T-helper 17 cell (primary cell): ENCODE measurements around the gene PPIE. TPM values are rescaled to one million over a fixed set of nuclear protein-coding genes. Genes with fewer than 3 reads are reported as not detected.
"Not testable (repeated sequence)": the region's sequence is repeated elsewhere in the genome, so short reads cannot be mapped to it uniquely, and the experiment has no call there.

Source experiments
- ATAC-seq: fragments of 150-1000 bp; cut with Tn5 transposase; 2 replicates; pipeline ENCODE4 v1.10.0; 2021; ENCODE audit warnings: mild to moderate bottlenecking, moderate library complexity
- DNase-seq, 3 donors: peaks; one replicate each; pipeline versions ENCODE4 v3.0.0 to v3.0.0-alpha.2; 2020 to 2021
- H3K9me3 ChIP-seq: one replicate; pipeline ENCODE4 v1.7.0; 2013; ENCODE audit warnings: low read length, mild to moderate bottlenecking; ENCODE audit not compliant: control insufficient read depth, poor library complexity, severe bottlenecking
- H3K27ac Mint-ChIP-seq: one replicate; pipeline ENCODE4 v1.8.0; 2022; ENCODE audit warnings: mild to moderate bottlenecking, moderate library complexity, mixed read lengths
- H3K27me3 Mint-ChIP-seq: one replicate; pipeline ENCODE4 v1.8.0; 2022; ENCODE audit warnings: mixed read lengths
- H3K36me3 Mint-ChIP-seq: one replicate; pipeline ENCODE4 v1.8.0; 2022; ENCODE audit warnings: low read depth, mixed read lengths
- H3K4me1 Mint-ChIP-seq: one replicate; pipeline ENCODE4 v1.8.0; 2022; ENCODE audit warnings: mild to moderate bottlenecking, mixed read lengths
- H3K4me3 Mint-ChIP-seq: one replicate; pipeline ENCODE4 v1.8.0; 2022; ENCODE audit warnings: mild to moderate bottlenecking, moderate library complexity, mixed read lengths
- total RNA-seq, 4 donors: library from RNA in 2 of 4; stranded (reverse) in 2 of 4; gene quantifications; one replicate each; pipeline ENCODE4 v1.2.3 and lab custom pipeline; 2022 to 2026

Gene PPIE
- total RNA-seq, 2 donors from 2014 or later, result 44.8 to 57.5 TPM

DNA sequence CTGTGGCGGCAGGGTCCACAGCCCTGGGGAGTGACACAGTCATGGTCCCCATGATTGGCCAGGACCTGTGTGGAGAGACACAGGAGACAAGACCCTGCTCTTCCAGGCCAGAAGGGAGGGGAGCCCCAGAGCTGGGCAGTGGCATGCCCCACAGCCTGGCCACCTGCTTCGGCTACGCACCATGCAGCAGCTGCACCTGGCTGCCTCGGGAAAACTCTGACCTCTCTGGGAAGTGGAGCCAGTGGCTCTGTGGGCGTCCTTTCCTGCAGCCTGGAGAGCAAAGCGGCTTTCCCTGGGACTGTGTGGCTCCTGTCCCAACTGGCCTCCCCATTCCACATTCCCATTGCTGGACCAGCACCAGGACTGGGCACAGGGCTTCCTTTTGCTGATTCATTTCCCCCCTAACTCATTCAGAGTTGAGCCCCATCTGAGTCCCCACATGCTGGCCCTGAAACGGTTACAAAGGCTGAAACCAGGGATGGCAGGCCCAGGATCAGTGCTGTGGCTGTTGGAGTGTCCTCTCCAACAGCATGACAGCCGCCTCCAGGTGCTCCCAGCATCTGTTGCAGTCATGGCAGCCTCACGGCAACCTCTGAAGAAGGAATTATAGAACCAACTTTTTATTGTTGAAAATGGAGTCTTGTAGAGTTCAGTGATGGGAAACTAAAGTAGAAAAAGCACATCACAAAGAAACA, 17.4 kb downstream of the PPIE start:
- Mint-ChIP-seq H3K27me3 (no peaks in the 10 kb centered on the region), H3K4me1 (peaks cover 7% of the 10 kb centered on the region), H3K27ac (no peak overlapping the region), H3K4me3 (no peak overlapping the region), H3K36me3 (peaks cover 7% of the 10 kb centered on the region)
- DNase-seq (no peak), ATAC-seq (no peak)
- no peaks in the 10 kb centered on the region for H3K9me3 ChIP-seq

DNA sequence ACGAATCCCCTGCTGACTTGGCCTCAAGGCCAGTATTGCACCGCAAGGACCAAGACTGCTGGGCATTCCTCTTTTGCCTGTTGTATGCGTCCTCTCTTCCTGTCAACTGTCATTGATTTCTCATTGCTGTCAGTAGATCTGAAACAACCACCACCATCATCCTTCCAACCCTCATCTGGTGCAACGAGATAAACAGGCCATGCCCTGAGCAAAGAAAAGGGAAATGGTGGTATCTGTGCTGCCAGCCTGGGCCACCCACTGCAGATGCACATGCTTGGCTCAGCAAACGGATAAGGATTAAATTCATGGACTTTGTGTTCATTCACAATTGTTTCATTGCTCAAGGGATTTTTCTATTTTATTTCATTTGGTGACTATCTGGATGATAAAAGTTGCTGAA, 18.8 kb downstream of the PPIE start:
- peaks cover 7% of the 10 kb centered on the region for H3K36me3 Mint-ChIP-seq
- ATAC-seq, result no peak
- H3K27ac Mint-ChIP-seq, result peak overlapping the region; percentile 29

DNA sequence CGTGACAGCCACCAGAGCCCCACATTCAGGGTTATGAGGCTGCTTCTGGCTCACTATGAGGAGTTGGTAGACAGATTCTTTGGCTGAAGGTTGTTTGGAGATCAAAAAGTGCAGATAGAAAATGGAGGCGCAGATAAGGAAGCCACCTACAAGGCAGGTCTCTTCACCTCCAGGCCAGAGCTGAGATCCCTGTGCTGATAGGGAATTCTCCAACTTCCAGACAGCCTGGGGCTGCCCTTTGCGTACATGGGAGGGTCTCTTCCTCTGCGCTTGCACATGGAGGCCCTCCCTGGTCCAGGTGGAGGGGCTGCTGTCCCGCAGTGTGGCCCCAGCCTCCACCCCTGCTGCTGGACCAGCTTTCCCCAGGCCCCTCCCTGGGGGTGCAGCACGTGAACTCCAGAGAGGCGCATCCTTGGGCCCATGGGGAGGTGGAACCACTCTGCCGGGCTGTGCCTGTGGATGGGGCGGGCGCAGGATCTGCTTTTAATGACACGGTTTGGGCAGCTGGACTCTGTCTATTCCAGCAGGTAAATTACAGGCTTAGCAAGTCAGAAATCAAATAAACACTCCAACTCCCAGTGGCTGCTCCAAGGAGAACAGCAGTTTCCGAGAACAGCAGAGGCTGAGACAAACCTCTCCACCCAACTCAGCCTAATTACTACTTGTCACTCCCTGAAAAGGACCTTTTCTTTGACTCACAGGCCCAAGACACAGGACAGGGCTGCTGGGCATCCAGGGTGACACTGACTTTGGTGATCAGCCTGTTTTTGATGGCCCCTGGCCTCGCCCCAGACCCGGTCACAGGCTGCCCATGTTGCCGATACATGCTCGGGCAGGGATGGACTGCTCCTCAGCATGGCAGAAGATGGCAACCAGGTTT, 20.1 kb downstream of the PPIE start:
- peaks cover 7% of the 10 kb centered on the region for H3K36me3 Mint-ChIP-seq
- no peak overlapping the region for H3K4me3 Mint-ChIP-seq
- peaks cover 3% of the 10 kb centered on the region for H3K4me1 Mint-ChIP-seq
- H3K27me3 Mint-ChIP-seq, result no peaks in the 10 kb centered on the region
- no peak overlapping the region for H3K27ac Mint-ChIP-seq
- no peaks in the 10 kb centered on the region for H3K9me3 ChIP-seq
- ATAC-seq (no peak), DNase-seq (no peak)

More for the DNA sequence above, 18.8 kb downstream of the PPIE start:
- Mint-ChIP-seq H3K4me3 (no peak overlapping the region), H3K27me3 (no peaks in the 10 kb centered on the region), H3K4me1 (peaks cover 3% of the 10 kb centered on the region)
- no peaks in the 10 kb centered on the region for H3K9me3 ChIP-seq
- no peak for DNase-seq

DNA sequence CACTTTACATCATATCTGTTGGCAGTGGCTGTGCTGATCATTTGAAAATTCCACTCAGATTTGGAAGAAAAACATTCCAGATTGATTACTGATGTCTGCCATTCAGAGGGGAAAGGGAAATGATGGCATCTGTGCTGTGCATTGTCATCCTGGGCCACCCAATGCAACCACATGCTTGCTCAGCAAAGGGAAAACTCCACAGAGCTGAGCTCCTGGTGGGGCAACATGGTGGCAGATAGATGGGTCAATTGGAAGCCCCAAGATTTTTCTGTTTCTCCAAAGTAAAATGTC, 20.7 kb downstream of the PPIE start:
- ATAC-seq (no peak), DNase-seq (no peak)
- peaks cover 7% of the 10 kb centered on the region for H3K36me3 Mint-ChIP-seq
- no peaks in the 10 kb centered on the region for H3K9me3 ChIP-seq
- no peak overlapping the region for H3K4me3 Mint-ChIP-seq
- H3K27me3 Mint-ChIP-seq, result no peaks in the 10 kb centered on the region
- no peak overlapping the region for H3K27ac Mint-ChIP-seq
- peaks cover 3% of the 10 kb centered on the region for H3K4me1 Mint-ChIP-seq

DNA sequence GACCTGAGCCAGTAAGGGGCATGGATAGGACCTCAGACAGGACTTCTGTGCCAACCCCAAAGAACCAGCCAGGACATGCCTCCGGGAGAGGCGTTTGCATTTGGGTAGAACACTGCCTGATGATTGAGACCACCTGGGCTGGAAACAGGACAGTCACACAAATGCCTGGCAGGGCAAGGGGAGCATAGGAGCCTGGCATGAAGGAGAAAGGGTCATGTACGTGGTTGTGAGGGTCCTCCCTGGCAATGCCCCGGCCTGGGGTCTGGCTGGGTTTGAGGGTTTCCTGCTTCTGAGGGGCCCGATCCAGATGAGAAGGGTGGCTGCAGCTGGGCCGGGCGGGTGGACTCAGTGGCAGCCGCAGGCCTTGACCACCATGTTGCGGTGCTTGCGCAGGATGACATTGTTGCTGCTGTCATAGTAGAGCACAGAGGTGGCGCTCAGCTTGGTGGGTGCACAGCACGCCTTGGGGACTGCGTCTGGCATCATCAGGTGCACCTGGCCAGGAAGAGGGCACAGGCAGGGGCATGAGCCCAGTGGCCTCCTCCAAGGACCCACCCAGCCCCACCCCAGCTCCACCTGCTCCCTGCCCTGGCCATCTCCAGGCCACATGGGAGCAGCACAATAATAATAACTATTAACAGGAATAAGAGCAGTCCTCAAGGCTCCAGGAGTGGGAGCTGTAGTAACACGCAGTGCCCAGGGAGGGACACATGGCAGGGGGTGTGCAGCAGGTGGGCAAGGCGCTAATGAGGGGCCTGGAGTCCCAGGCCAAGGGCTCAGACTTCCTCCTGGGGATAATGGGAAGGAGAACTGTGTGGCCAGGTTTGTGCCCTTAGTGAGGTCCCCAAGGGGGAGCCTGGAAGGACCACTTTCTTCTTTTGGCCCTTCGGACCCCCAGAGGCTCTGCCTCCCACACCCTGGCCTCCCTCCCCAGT, 21.7 kb downstream of the PPIE start:
- no peak for ATAC-seq
- no peak for DNase-seq
- peaks cover 3% of the 10 kb centered on the region for H3K4me1 Mint-ChIP-seq
- no peaks in the 10 kb centered on the region for H3K27me3 Mint-ChIP-seq
- H3K27ac Mint-ChIP-seq, result no peak overlapping the region
- peaks cover 7% of the 10 kb centered on the region for H3K36me3 Mint-ChIP-seq
- no peak overlapping the region for H3K4me3 Mint-ChIP-seq
- H3K9me3 ChIP-seq, result no peaks in the 10 kb centered on the region

DNA sequence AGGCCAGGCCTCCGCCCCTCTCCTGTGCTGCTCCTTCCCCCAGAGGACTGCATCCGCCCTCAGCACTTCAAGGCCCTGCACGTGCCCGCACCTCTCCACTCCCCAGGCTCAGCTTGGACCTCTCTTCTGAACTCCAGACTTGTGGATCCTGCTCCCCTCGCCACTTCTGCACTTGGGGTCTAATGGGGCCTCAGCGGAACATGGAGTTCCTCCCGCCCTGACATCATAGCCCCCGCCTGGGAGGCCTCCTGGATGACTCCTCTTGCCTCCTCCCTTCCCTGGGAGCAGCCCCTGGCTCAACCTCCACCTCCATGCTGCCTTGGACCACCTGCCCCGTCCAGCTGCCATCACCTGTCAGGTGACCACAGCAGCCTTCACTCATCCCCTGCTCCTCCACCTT, 22.3 kb downstream of the PPIE start:
- no peak for DNase-seq
- Mint-ChIP-seq H3K36me3 (peaks cover 7% of the 10 kb centered on the region), H3K27ac (no peak overlapping the region), H3K4me3 (no peak overlapping the region), H3K4me1 (peaks cover 3% of the 10 kb centered on the region), H3K27me3 (no peaks in the 10 kb centered on the region)
- H3K9me3 ChIP-seq, result no peaks in the 10 kb centered on the region
- no peak for ATAC-seq

DNA sequence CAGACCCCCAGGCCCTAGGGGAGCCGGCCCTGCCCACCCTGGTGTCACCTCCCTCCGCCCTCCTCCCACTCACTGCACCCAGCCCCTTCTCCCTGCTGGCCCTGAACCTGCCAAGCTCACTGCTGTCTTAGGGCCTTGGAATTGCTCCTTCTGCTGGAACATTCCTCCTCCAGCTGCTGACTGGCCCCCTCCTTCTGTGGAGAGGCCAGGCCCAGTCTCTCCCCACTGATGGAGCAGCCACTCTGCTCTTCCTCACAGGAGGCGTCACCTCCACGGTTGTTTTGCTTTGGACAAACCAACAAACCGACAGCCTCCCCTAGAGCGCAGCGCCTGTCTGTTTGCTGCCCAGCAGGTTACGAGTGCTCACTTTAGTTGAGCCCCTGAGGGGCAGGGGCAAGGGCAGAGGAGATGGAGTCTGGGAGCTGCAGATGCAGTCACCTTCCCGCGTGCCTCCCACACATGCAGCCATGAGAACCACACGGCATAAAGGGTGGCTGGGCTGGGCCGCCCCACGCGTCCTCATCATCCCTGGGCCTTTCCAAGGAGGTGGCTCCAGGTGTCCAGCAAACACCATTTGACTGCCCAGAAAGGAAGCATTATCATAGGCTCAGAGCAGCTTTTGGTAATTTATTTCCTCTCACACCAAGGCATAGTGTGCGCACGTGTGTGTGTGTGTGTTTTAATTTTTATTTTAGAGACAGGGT, 23.0 kb downstream of the PPIE start:
- ATAC-seq (no peak), DNase-seq (no peak)
- no peaks in the 10 kb centered on the region for H3K9me3 ChIP-seq
- Mint-ChIP-seq H3K4me1 (peaks cover 3% of the 10 kb centered on the region), H3K4me3 (no peak overlapping the region), H3K27me3 (no peaks in the 10 kb centered on the region), H3K27ac (no peak overlapping the region), H3K36me3 (peaks cover 7% of the 10 kb centered on the region)

DNA sequence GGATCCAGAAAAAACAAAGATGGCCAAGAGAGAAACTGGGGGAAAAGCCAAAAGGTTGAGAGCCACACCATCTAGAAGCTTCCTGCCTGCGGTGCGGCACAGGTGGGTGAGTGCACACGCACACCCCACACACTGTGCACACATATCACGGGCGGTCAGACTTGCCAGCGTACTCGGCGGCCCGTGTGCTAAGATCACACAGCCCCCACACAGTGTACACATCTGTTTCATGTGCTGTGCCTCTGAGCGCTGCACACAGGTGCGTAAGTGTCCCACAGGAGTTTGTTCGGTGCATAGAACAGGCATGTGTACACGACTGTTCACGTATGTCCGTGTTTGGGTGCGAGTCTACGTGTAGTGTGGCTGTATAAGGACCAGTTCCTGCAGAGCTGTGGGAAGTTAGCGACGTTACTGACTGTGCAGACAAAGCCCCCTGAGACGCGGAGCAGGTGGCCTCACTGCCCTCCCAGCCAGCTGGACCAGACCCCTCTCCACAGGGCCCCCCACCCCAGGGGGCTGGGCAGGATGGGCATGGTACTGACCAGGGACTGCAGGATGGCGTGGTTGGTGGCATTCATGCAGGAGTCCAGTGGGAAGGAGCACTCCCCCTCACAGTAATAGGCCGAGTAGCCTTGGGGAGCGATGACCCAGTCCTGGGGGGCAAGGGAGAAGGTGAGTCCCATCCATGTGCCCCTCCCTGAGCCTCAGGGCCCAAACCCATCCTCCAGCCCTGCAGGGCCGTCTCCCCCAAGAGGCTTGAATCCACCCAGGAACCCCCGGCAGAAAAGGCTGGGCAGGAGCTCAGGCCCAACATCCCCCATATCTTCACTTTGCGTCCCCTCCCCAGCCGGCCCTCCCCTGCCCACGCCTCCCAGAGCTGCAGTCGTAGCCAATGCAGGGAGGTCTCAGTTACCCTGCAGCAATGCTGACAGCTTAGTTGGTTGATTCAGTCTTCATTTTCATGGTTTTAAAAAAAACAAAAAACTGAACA, 24.2 kb downstream of the PPIE start:
- no peak overlapping the region for H3K4me3 Mint-ChIP-seq
- ATAC-seq, result no peak
- no peaks in the 10 kb centered on the region for H3K9me3 ChIP-seq
- no peak for DNase-seq
- no peaks in the 10 kb centered on the region for H3K27me3 Mint-ChIP-seq
- H3K27ac Mint-ChIP-seq, result no peak overlapping the region
- no peaks in the 10 kb centered on the region for H3K4me1 Mint-ChIP-seq
- peaks cover 3% of the 10 kb centered on the region for H3K36me3 Mint-ChIP-seq

DNA sequence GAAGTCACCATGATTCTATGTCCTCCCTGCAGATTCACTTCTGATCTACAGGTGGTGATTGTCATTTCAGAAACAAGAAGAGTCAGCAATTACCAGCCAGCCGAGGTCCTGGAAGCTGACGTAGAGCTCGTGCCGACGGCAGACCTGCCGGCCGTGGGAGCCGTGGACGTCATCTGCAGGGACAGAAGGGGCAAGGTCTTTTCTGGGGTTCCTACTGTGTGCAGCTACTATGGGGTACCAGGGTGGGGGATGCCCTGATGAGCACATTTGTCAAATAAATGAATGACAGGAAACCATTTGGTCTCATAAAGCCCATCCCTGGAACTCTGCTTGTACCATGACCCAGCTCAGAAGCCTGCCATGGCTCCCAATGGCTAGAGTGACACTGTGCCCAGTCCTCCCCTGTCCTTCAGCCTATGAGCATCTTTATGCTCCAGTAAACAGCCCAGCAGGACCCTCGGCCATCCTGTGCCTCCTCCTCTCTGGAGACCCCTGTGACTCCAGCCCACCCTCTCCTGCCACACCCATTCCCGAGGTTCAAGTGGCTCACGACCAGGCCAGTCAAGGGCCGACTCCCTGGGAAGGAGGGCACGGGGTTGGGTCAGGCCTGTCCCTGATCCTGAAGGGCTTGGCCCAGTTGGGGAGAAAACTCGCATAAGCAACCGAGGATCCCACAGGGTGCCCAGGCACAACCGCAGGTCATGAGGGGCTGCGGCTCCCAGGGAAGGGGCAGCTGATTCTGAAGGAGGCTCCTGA, 25.1 kb downstream of the PPIE start:
- H3K27ac Mint-ChIP-seq, H3K4me1 Mint-ChIP-seq, H3K4me3 Mint-ChIP-seq, DNase-seq, H3K36me3 Mint-ChIP-seq, ATAC-seq, H3K9me3 ChIP-seq, H3K27me3 Mint-ChIP-seq: not testable (repeated sequence)

DNA sequence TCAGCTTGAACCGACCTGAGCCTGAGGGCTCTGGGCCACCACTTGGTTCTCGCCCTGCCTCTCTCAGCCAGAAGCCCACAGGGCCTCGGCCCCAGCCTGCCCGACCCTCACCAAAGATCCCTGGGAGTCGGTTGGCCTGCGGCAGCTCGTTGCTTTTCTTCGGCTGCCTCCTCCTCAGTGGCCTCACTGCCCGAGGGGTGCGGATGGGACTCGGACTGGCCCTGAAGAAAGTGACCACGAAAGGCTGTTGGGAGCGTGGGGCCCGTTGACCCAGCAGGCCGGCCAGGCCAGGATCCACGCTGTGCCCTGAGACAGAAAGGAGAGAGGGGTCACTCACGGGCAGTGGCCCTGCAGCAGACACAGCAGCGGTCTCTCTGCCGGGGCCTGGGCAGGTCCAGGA, 25.8 kb downstream of the PPIE start:
- H3K27ac Mint-ChIP-seq, H3K36me3 Mint-ChIP-seq, DNase-seq, H3K9me3 ChIP-seq, ATAC-seq, H3K27me3 Mint-ChIP-seq, H3K4me3 Mint-ChIP-seq, H3K4me1 Mint-ChIP-seq: not testable (repeated sequence)

DNA sequence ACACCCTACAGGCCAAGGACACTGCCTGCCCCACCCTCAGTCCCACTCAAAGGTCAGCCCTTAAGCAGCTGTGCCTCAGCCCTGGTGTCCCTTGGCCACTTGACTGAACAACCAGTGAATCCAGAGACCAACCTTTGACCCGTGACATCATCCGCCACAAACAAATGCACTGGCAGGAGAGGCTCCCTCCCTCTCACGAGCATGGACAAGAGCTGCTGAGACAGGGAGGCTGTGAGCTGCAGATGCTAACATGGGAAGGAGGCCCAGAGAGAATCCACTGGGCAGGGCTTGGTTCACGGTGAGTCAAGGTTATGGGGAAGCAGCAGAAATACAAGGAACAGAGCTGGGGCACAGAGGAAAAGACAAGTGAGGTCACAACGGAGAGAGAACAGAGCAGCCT, 27.8 kb downstream of the PPIE start:
- not testable (repeated sequence) for H3K9me3 ChIP-seq, H3K4me3 Mint-ChIP-seq, H3K36me3 Mint-ChIP-seq, H3K27ac Mint-ChIP-seq, H3K27me3 Mint-ChIP-seq, DNase-seq, H3K4me1 Mint-ChIP-seq, ATAC-seq
